ENCODE data around the gene ANKRD16. TPM values are rescaled to one million over a fixed set of nuclear protein-coding genes. Genes with fewer than 3 reads are reported as not detected.
"Not testable (repeated sequence)": the region's sequence is repeated elsewhere in the genome, so short reads cannot be mapped to it uniquely, and the experiment has no call there.

Gene ANKRD16
- polyA plus RNA-seq, 3 donors from 2014 or later = 3.2 to 5.0 (median 3.2) TPM

- no peak for DNase-seq
- H3K36me3 Mint-ChIP-seq = peaks cover 0 to 6% (median 0%) of the 10 kb centered on the region in 3 donors
- H3K4me1 Mint-ChIP-seq = no peaks in the 10 kb centered on the region
- no peaks in the 10 kb centered on the region for H3K9me3 Mint-ChIP-seq
- H3K27me3 Mint-ChIP-seq (ENCODE audit: low read depth in 3 of 3) = peaks cover 0 to 6% (median 0%) of the 10 kb centered on the region in 3 donors
- H3K4me3 Mint-ChIP-seq = no peak overlapping the region
- H3K27ac Mint-ChIP-seq = no peak overlapping the region
These were observed 29.6 kb downstream of the ANKRD16 start for GRCh38 chr10:5860066-5860465.

- H3K27ac Mint-ChIP-seq = no peak overlapping the region
- H3K4me3 Mint-ChIP-seq = no peak overlapping the region
- DNase-seq = no peak
- H3K36me3 Mint-ChIP-seq = peaks cover 0 to 6% (median 0%) of the 10 kb centered on the region in 3 donors
- H3K4me1 Mint-ChIP-seq = no peaks in the 10 kb centered on the region
- no peaks in the 10 kb centered on the region for H3K9me3 Mint-ChIP-seq
- peaks cover 0 to 6% (median 2%) of the 10 kb centered on the region in 3 donors for H3K27me3 Mint-ChIP-seq (ENCODE audit: low read depth in 3 of 3)
These were observed 30.9 kb downstream of the ANKRD16 start for GRCh38 chr10:5858811-5859210.

GRCh38 chr10:5856701-5857004 is 33.0 kb downstream of the ANKRD16 start:
- H3K27ac Mint-ChIP-seq = no peak overlapping the region
- peaks cover 0 to 7% (median 2%) of the 10 kb centered on the region in 3 donors for H3K27me3 Mint-ChIP-seq (ENCODE audit: low read depth in 3 of 3)
- no peak overlapping the region for H3K4me3 Mint-ChIP-seq
- no peaks in the 10 kb centered on the region for H3K36me3 Mint-ChIP-seq
- no peaks in the 10 kb centered on the region for H3K9me3 Mint-ChIP-seq
- no peaks in the 10 kb centered on the region for H3K4me1 Mint-ChIP-seq
- DNase-seq = no peak

- no peaks in the 10 kb centered on the region for H3K9me3 Mint-ChIP-seq
- no peak overlapping the region for H3K4me3 Mint-ChIP-seq
- H3K27me3 Mint-ChIP-seq (ENCODE audit: low read depth in 3 of 3) = peaks cover 0 to 7% (median 2%) of the 10 kb centered on the region in 3 donors
- no peaks in the 10 kb centered on the region for H3K4me1 Mint-ChIP-seq
- DNase-seq = no peak
- no peak overlapping the region for H3K27ac Mint-ChIP-seq
- no peaks in the 10 kb centered on the region for H3K36me3 Mint-ChIP-seq
These were observed 33.6 kb downstream of the ANKRD16 start for GRCh38 chr10:5855979-5856700.

- no peak overlapping the region for H3K27ac Mint-ChIP-seq
- H3K27me3 Mint-ChIP-seq (ENCODE audit: low read depth in 3 of 3) = peaks cover 0 to 7% (median 2%) of the 10 kb centered on the region in 3 donors
- H3K4me3 Mint-ChIP-seq = no peak overlapping the region
- no peaks in the 10 kb centered on the region for H3K9me3 Mint-ChIP-seq
- no peaks in the 10 kb centered on the region for H3K4me1 Mint-ChIP-seq
- no peaks in the 10 kb centered on the region for H3K36me3 Mint-ChIP-seq
- no peak for DNase-seq
These were observed 35.6 kb downstream of the ANKRD16 start for GRCh38 chr10:5854131-5854475.

GRCh38 chr10:5846667-5847066 is 43.0 kb downstream of the ANKRD16 start:
- not testable (repeated sequence) for H3K9me3 Mint-ChIP-seq; H3K4me1 Mint-ChIP-seq; H3K4me3 Mint-ChIP-seq; H3K27ac Mint-ChIP-seq; H3K27me3 Mint-ChIP-seq (ENCODE audit: low read depth in 3 of 3); DNase-seq; H3K36me3 Mint-ChIP-seq

GRCh38 chr10:5844345-5845055 is 45.2 kb downstream of the ANKRD16 start:
- Mint-ChIP-seq H3K4me3 (no peak overlapping the region), H3K9me3 (no peaks in the 10 kb centered on the region), H3K4me1 (no peaks in the 10 kb centered on the region)

GRCh38 chr10:5843686-5844344 is 45.9 kb downstream of the ANKRD16 start:
- Mint-ChIP-seq H3K4me1 (no peaks in the 10 kb centered on the region), H3K36me3 (no peaks in the 10 kb centered on the region), H3K27ac (no peak overlapping the region), H3K27me3 (ENCODE audit: low read depth in 3 of 3) (peaks cover 2 to 3% (median 2%) of the 10 kb centered on the region in 3 donors), H3K9me3 (no peaks in the 10 kb centered on the region), H3K4me3 (no peak overlapping the region)
- DNase-seq = no peak

More at GRCh38 chr10:5844345-5845055, 45.2 kb downstream of the ANKRD16 start:
- Mint-ChIP-seq H3K36me3 (no peaks in the 10 kb centered on the region), H3K27me3 (ENCODE audit: low read depth in 3 of 3) (peaks cover 1 to 2% (median 2%) of the 10 kb centered on the region in 3 donors), H3K27ac (no peak overlapping the region)
- DNase-seq = no peak

GRCh38 chr10:5841965-5842364 is 47.7 kb downstream of the ANKRD16 start:
- Mint-ChIP-seq H3K4me3 (no peak overlapping the region), H3K27ac (no peak overlapping the region), H3K36me3 (no peaks in the 10 kb centered on the region), H3K27me3 (ENCODE audit: low read depth in 3 of 3) (peaks cover 2 to 4% (median 3%) of the 10 kb centered on the region in 3 donors), H3K9me3 (no peaks in the 10 kb centered on the region), H3K4me1 (no peaks in the 10 kb centered on the region)
- no peak for DNase-seq

GRCh38 chr10:5840314-5841307 is 49.1 kb downstream of the ANKRD16 start:
- no peak for DNase-seq
- Mint-ChIP-seq H3K4me3 (no peak overlapping the region), H3K9me3 (no peaks in the 10 kb centered on the region), H3K36me3 (no peaks in the 10 kb centered on the region), H3K27ac (no peak overlapping the region), H3K27me3 (ENCODE audit: low read depth in 3 of 3) (peaks cover 2 to 5% (median 4%) of the 10 kb centered on the region in 3 donors), H3K4me1 (no peaks in the 10 kb centered on the region)

- not testable (repeated sequence) for H3K27ac Mint-ChIP-seq; DNase-seq; H3K27me3 Mint-ChIP-seq (ENCODE audit: low read depth in 3 of 3)
These were observed 53.5 kb downstream of the ANKRD16 start for GRCh38 chr10:5836181-5836580.

GRCh38 chr10:5835446-5836095 is 54.1 kb downstream of the ANKRD16 start:
- Mint-ChIP-seq H3K9me3 (no peaks in the 10 kb centered on the region), H3K4me1 (no peaks in the 10 kb centered on the region), H3K36me3 (no peaks in the 10 kb centered on the region), H3K4me3 (no peak overlapping the region), H3K27me3 (ENCODE audit: low read depth in 3 of 3) (peaks cover 1 to 7% (median 5%) of the 10 kb centered on the region in 3 donors), H3K27ac (no peak overlapping the region)
- no peak for DNase-seq

More at GRCh38 chr10:5836181-5836580, 53.5 kb downstream of the ANKRD16 start:
- not testable (repeated sequence) for H3K9me3 Mint-ChIP-seq, H3K4me1 Mint-ChIP-seq, H3K4me3 Mint-ChIP-seq, H3K36me3 Mint-ChIP-seq

GRCh38 chr10:5833814-5834213 is 55.9 kb downstream of the ANKRD16 start:
- Mint-ChIP-seq H3K4me3 (no peak overlapping the region), H3K36me3 (no peaks in the 10 kb centered on the region), H3K27me3 (ENCODE audit: low read depth in 3 of 3) (peaks cover 1 to 5% (median 2%) of the 10 kb centered on the region in 3 donors), H3K27ac (no peak overlapping the region), H3K4me1 (no peaks in the 10 kb centered on the region), H3K9me3 (no peaks in the 10 kb centered on the region)
- no peak for DNase-seq

All from immature natural killer cell (primary cell).